HG03460 (cell line): ENCODE measurements around the gene LEMD2.

ENCODE experiments used
- ATAC-seq: cut with Tn5 transposase; IDR thresholded peaks from one replicate; pipeline ENCODE4 v1.9.1; 2021; ENCODE audit not compliant: unreplicated experiment

Gene LEMD2

GRCh38 chr6:33742837-33743236 is 46.1 kb downstream of the LEMD2 start:
- ATAC-seq: no peak

- ATAC-seq: no peak
Observed at GRCh38 chr6:33742092-33742491, 46.8 kb downstream of the LEMD2 start.

- ATAC-seq: no peak
Observed at GRCh38 chr6:33740794-33741193, 48.1 kb downstream of the LEMD2 start.

GRCh38 chr6:33740204-33740608 is 48.7 kb downstream of the LEMD2 start:
- no peak for ATAC-seq

GRCh38 chr6:33739571-33739970 is 49.4 kb downstream of the LEMD2 start:
- ATAC-seq: no peak

GRCh38 chr6:33738879-33739278 is 50.1 kb downstream of the LEMD2 start:
- ATAC-seq: no peak

- ATAC-seq: no peak
Observed at GRCh38 chr6:33738153-33738552, 50.8 kb downstream of the LEMD2 start.

GRCh38 chr6:33737267-33738026 is 51.5 kb downstream of the LEMD2 start:
- no peak for ATAC-seq

GRCh38 chr6:33735216-33735615 is 53.7 kb downstream of the LEMD2 start:
- ATAC-seq: no peak

GRCh38 chr6:33733709-33734007 is 55.3 kb downstream of the LEMD2 start:
- no peak for ATAC-seq

GRCh38 chr6:33732817-33733708 is 55.9 kb downstream of the LEMD2 start:
- no peak for ATAC-seq

GRCh38 chr6:33732385-33732784 is 56.5 kb downstream of the LEMD2 start:
- no peak for ATAC-seq

- ATAC-seq: no peak
Observed at GRCh38 chr6:33731751-33732282, 57.1 kb downstream of the LEMD2 start.

GRCh38 chr6:33731035-33731434 is 57.9 kb downstream of the LEMD2 start:
- ATAC-seq: no peak

GRCh38 chr6:33730611-33731010 is 58.3 kb downstream of the LEMD2 start:
- ATAC-seq: no peak

GRCh38 chr6:33729059-33729458 is 59.9 kb downstream of the LEMD2 start:
- no peak for ATAC-seq

GRCh38 chr6:33728438-33728837 is 60.5 kb downstream of the LEMD2 start:
- no peak for ATAC-seq

- ATAC-seq: no peak
Observed at GRCh38 chr6:33727932-33728331, 61.0 kb downstream of the LEMD2 start.

GRCh38 chr6:33727126-33727525 is 61.8 kb downstream of the LEMD2 start:
- no peak for ATAC-seq

GRCh38 chr6:33726696-33727095 is 62.2 kb downstream of the LEMD2 start:
- no peak for ATAC-seq

- no peak for ATAC-seq
Observed at GRCh38 chr6:33725891-33726673, 62.8 kb downstream of the LEMD2 start.
